22Rv1 (cell line): ENCODE measurements around the gene RAE1.

Experiments used
- CTCF ChIP-seq: fragments of 450-650 bp; IDR thresholded peaks from 2 replicates; pipeline ENCODE4 v1.5.1; 2017; ENCODE audit warnings: mild to moderate bottlenecking
- ZFX ChIP-seq: fragments of 450-650 bp; IDR thresholded peaks from 2 replicates; pipeline ENCODE4 v1.6.1; 2017; ENCODE audit warnings: antibody characterized with exemption, borderline replicate concordance

GRCh38 chr20:57414867-57415592, 64.0 kb downstream of the RAE1 start:
- TF ChIP-seq CTCF (no peak), ZFX (no peak)
